MCF 10A (cell line): Measurements from ENCODE around the gene GAPDHS. TPM values are rescaled to one million over a fixed set of nuclear protein-coding genes. Genes with fewer than 3 reads are reported as not detected.
A peak's percentile ranks its signal among the peaks of the same experiment; 100 is the strongest.

Experiments
- BruUV-seq: library from RNA; stranded (reverse); fragments of 400-500 nt; replicated peaks from 2 replicates; lab custom pipeline; 2021; lab: Mats Ljungman, UMichigan
- CTCF ChIA-PET: fragments of 300-600 bp; sonication (Branson Sonifier 250); formaldehyde crosslinking; extraction: SDS; loops from one replicate; lab custom pipeline; 2021; ENCODE audit warnings: antibody characterized with exemption, inconsistent platforms; lab: Yijun Ruan, JAX
- POLR2A ChIA-PET: fragments of 300-600, 350-650 bp; sonication (Branson Sonifier 250); formaldehyde crosslinking; extraction: SDS; loops from one replicate; lab custom pipeline; 2020; ENCODE audit warnings: antibody characterized with exemption, inconsistent platforms; lab: Yijun Ruan, JAX
- DNase-seq: peaks from one replicate; pipeline ENCODE4 v3.0.0-alpha.2; 2018; ENCODE audit not compliant: unreplicated experiment
- H3K27ac Mint-ChIP-seq: one replicate; pipeline ENCODE4 v1.8.0; 2022; ENCODE audit warnings: mild to moderate bottlenecking, low read depth, mixed read lengths; ENCODE audit not compliant: unreplicated experiment
- H3K27me3 Mint-ChIP-seq: one replicate; pipeline ENCODE4 v1.8.0; 2022; ENCODE audit warnings: mixed read lengths; ENCODE audit not compliant: insufficient read depth, unreplicated experiment
- H3K36me3 Mint-ChIP-seq: one replicate; pipeline ENCODE4 v1.8.0; 2022; ENCODE audit warnings: mild to moderate bottlenecking, moderate library complexity, mixed read lengths; ENCODE audit not compliant: insufficient read depth, unreplicated experiment
- H3K4me1 Mint-ChIP-seq: one replicate; pipeline ENCODE4 v1.8.0; 2022; ENCODE audit warnings: mixed read lengths; ENCODE audit not compliant: insufficient read depth, unreplicated experiment
- H3K4me3 Mint-ChIP-seq: one replicate; pipeline ENCODE4 v1.8.0; 2022; ENCODE audit warnings: mild to moderate bottlenecking, moderate library complexity, mixed read lengths; ENCODE audit not compliant: unreplicated experiment
- H3K9me3 Mint-ChIP-seq: one replicate; pipeline ENCODE4 v1.8.0; 2022; ENCODE audit warnings: mixed read lengths; ENCODE audit not compliant: unreplicated experiment
- CTCF ChIP-seq: fragments of 200-600 bp; IDR thresholded peaks from one replicate; pipeline ENCODE4 v1.8.0; 2022; ENCODE audit warnings: antibody characterized with exemption, mild to moderate bottlenecking; ENCODE audit not compliant: unreplicated experiment
- intact Hi-C: fragments of 100-400 bp; cut with micrococcal nuclease; formaldehyde crosslinking; loops from 2 replicates; pipeline ENCODE4 v1.14.1; 2022
- total RNA-seq: library from RNA; stranded (reverse); gene quantifications from 2 replicates; pipeline ENCODE4 v1.2.3, GENCODE V29; 2022

The GAPDHS gene
- total RNA-seq, 1 experiment from 2014 or later = not detected

GRCh38 chr19:35592226-35592625, 59.0 kb downstream of the GAPDHS start:
- Mint-ChIP-seq H3K27me3 (peaks cover 11% of the 10 kb centered on the region), H3K4me3 (no peak overlapping the region), H3K36me3 (no peaks in the 10 kb centered on the region), H3K27ac (no peak overlapping the region), H3K9me3 (no peaks in the 10 kb centered on the region), H3K4me1 (no peaks in the 10 kb centered on the region)
- TF ChIP-seq CTCF = peak; percentile 54
- POLR2A ChIA-PET = no interaction called here
- intact Hi-C loops = no loop called here
- BruUV-seq = no TSS peak
- DNase-seq = peak; percentile 61
- CTCF ChIA-PET = interaction anchor here (0.6 to 3.4 kb wide), 12 partner anchors 8 to 329 kb away, joined by 3 to 15 read pairs (median 6); partner anchors contain the start of gene DMKN

Other genes starting within 250 kb of the GAPDHS start
- not detected in 2 replicates for gene MAG, start 241.3 kb upstream of the GAPDHS start, total RNA-seq
- 0.56 and 1.7 TPM in 2 replicates for gene CD22, start 204.3 kb upstream of the GAPDHS start, total RNA-seq
- not detected in 2 replicates for gene FFAR1, start 185.6 kb upstream of the GAPDHS start, total RNA-seq
- not detected in 2 replicates for gene FFAR3, start 175.0 kb upstream of the GAPDHS start, total RNA-seq
- not detected in 2 replicates for gene GPR42, start 162.4 kb upstream of the GAPDHS start, total RNA-seq
- not detected in 2 replicates for gene FFAR2, start 85.2 kb upstream of the GAPDHS start, total RNA-seq
- not detected in 2 replicates for gene KRTDAP, start 43.0 kb upstream of the GAPDHS start, total RNA-seq
- 86.2 and 90.7 TPM in 2 replicates for gene DMKN, start 19.8 kb upstream of the GAPDHS start, total RNA-seq
- gene SBSN, start 5.1 kb upstream of the GAPDHS start, total RNA-seq = 0.61 TPM in 1 of 2 replicates, not detected in the other
- 110 and 123 TPM in 2 replicates for gene TMEM147, start 12.2 kb downstream of the GAPDHS start, total RNA-seq
- gene ATP4A, start 30.2 kb downstream of the GAPDHS start, total RNA-seq = not detected in 2 replicates
- gene PMIS2, start 52.7 kb downstream of the GAPDHS start, total RNA-seq = not detected in 2 replicates
- 6.3 and 10.6 TPM in 2 replicates for gene HAUS5, start 79.3 kb downstream of the GAPDHS start, total RNA-seq
- gene RBM42, start 95.6 kb downstream of the GAPDHS start, total RNA-seq = 84.2 and 87.7 TPM in 2 replicates
- gene ETV2, start 108.3 kb downstream of the GAPDHS start, total RNA-seq = 0.44 and 1.0 TPM in 2 replicates
- gene COX6B1, start 114.9 kb downstream of the GAPDHS start, total RNA-seq = 213 and 265 TPM in 2 replicates
- gene UPK1A, start 133.1 kb downstream of the GAPDHS start, total RNA-seq = not detected in 2 replicates
- not detected in 2 replicates for gene ZBTB32, start 171.1 kb downstream of the GAPDHS start, total RNA-seq
- gene KMT2B, start 184.5 kb downstream of the GAPDHS start, total RNA-seq = 36.0 TPM in 2 replicates
- gene IGFLR1, start 209.0 kb downstream of the GAPDHS start, total RNA-seq = 3.6 and 4.2 TPM in 2 replicates
- gene U2AF1L4, start 212.0 kb downstream of the GAPDHS start, total RNA-seq = 32.0 and 37.5 TPM in 2 replicates
- gene PSENEN, start 212.2 kb downstream of the GAPDHS start, total RNA-seq = 65.0 and 86.9 TPM in 2 replicates
- gene LIN37, start 215.1 kb downstream of the GAPDHS start, total RNA-seq = 19.6 and 24.6 TPM in 2 replicates
- 0.21 TPM in 1 of 2 replicates, not detected in the other for gene HSPB6, start 223.6 kb downstream of the GAPDHS start, total RNA-seq
- gene PROSER3, start 224.7 kb downstream of the GAPDHS start, total RNA-seq = 33.8 and 37.3 TPM in 2 replicates
- 5.4 and 5.6 TPM in 2 replicates for gene ARHGAP33, start 242.1 kb downstream of the GAPDHS start, total RNA-seq